AG09309 (cell line): ENCODE results near the gene KRT1.

Source experiments
- DNase-seq: peaks from one replicate; pipeline ENCODE4 v3.0.0-alpha.2; 2010; ENCODE audit warnings: low read depth
- H3K4me3 ChIP-seq: 2 replicates; pipeline ENCODE4 v1.5.1; 2011; ENCODE audit warnings: mild to moderate bottlenecking, low read depth, low read length, moderate library complexity; ENCODE audit not compliant: control insufficient read depth
- TF ChIP-seq, protein P1 (sequence below): IDR thresholded peaks from 2 replicates; pipeline ENCODE4 v1.5.1; 2011; ENCODE audit warnings: mild to moderate bottlenecking, low read depth, low read length, inconsistent platforms; ENCODE audit not compliant: insufficient read depth, control insufficient read depth; ENCODE audit errors: missing control alignments

KRT1 gene

GRCh38 chr12:52637299-52637698, 42.9 kb downstream of the KRT1 start:
- TF ChIP-seq, protein P1, sequence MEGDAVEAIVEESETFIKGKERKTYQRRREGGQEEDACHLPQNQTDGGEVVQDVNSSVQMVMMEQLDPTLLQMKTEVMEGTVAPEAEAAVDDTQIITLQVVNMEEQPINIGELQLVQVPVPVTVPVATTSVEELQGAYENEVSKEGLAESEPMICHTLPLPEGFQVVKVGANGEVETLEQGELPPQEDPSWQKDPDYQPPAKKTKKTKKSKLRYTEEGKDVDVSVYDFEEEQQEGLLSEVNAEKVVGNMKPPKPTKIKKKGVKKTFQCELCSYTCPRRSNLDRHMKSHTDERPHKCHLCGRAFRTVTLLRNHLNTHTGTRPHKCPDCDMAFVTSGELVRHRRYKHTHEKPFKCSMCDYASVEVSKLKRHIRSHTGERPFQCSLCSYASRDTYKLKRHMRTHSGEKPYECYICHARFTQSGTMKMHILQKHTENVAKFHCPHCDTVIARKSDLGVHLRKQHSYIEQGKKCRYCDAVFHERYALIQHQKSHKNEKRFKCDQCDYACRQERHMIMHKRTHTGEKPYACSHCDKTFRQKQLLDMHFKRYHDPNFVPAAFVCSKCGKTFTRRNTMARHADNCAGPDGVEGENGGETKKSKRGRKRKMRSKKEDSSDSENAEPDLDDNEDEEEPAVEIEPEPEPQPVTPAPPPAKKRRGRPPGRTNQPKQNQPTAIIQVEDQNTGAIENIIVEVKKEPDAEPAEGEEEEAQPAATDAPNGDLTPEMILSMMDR = no peak

GRCh38 chr12:52636592-52637258, 43.5 kb downstream of the KRT1 start:
- H3K4me3 ChIP-seq = no peak overlapping the region
- no peak for DNase-seq
- TF ChIP-seq, protein P1 = no peak

More at GRCh38 chr12:52637299-52637698, 42.9 kb downstream of the KRT1 start:
- DNase-seq = no peak
- no peak overlapping the region for H3K4me3 ChIP-seq

DNA sequence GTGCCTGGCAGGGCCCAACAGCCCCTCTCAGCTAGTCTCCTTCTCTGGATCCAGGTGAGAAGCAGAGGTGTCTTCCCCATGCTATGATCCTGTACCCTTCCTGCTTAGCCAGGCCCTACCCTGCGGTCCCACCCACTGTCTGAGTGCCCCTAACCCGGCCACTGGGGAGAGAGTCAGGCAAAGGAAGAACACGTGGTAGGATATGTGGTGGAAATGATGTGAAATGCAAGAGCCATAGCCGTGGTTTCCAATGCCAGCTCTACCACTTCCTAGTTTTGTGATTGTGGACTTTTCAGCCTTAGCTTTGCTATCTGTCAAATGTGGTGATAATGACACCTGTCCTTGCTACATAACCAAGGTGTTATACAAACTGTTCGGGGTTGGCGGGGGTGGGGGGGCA, 44.0 kb downstream of the KRT1 start:
- no peak overlapping the region for H3K4me3 ChIP-seq
- DNase-seq = no peak
- TF ChIP-seq, protein P1 = no peak

- no peak overlapping the region for H3K4me3 ChIP-seq
- TF ChIP-seq, protein P1 = no peak
- DNase-seq = no peak
Measured at GRCh38 chr12:52634266-52635056, 45.7 kb downstream of the KRT1 start.

- DNase-seq = no peak
- no peak overlapping the region for H3K4me3 ChIP-seq
- TF ChIP-seq, protein P1 = no peak
Measured at GRCh38 chr12:52633383-52633782, 46.8 kb downstream of the KRT1 start.

DNA sequence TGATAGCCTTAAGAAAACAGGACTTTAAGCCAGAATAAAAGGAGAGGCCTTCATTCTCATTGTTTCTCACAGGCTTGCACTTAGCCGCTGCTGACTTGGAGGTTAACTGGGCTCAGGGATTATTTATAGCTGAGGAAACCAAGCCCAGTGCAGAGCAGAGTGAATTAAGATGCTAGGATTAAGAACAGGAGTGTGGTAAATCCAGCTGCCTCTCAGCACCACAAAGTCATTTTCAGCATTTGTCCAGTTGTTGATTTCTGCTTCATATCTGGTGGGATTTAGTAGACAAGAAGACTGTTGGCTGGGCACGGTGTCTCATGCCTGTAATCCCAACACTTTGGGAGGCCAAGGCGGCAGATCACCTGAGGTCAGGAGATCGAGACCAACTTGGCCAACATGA, 47.6 kb downstream of the KRT1 start:
- H3K4me3 ChIP-seq = no peak overlapping the region
- TF ChIP-seq, protein P1 = no peak
- DNase-seq = no peak
